ENCODE data around the gene ATRX.
"Not testable (repeated sequence)": the region's sequence is repeated elsewhere in the genome, so short reads cannot be mapped to it uniquely, and the experiment has no call there.

DNA sequence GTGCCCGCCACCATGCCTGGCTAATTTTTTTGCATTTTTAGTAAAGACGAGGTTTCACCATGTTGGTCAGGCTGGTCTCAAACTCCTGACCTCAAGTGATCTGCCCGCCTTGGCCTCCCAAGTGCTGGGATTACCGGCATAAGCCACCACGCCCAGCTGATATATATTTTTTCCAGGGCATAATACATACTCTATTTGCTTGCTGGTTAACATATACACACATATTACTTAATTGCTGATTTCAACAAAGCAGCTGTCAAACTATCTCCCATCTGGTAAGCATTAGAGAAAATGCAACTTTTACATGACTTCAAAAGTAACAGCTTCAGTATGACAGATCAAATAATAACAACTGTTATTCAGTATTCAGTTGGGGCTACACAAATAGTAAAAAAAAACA is 164.6 kb downstream of the ATRX start:
- TF ChIP-seq, protein P1, sequence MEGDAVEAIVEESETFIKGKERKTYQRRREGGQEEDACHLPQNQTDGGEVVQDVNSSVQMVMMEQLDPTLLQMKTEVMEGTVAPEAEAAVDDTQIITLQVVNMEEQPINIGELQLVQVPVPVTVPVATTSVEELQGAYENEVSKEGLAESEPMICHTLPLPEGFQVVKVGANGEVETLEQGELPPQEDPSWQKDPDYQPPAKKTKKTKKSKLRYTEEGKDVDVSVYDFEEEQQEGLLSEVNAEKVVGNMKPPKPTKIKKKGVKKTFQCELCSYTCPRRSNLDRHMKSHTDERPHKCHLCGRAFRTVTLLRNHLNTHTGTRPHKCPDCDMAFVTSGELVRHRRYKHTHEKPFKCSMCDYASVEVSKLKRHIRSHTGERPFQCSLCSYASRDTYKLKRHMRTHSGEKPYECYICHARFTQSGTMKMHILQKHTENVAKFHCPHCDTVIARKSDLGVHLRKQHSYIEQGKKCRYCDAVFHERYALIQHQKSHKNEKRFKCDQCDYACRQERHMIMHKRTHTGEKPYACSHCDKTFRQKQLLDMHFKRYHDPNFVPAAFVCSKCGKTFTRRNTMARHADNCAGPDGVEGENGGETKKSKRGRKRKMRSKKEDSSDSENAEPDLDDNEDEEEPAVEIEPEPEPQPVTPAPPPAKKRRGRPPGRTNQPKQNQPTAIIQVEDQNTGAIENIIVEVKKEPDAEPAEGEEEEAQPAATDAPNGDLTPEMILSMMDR (conservative IDR thresholded peaks at IDR 0.05; ENCODE audit: low read depth, low read length) = not testable (repeated sequence)
- not testable (repeated sequence) for TF ChIP-seq EZH2phosphoT487 (IDR thresholded peaks at IDR 0.05; ENCODE audit: borderline replicate concordance, low read length)

All from PC-3 (cell line).